ENCODE data around the gene ADAM23.

The ADAM23 gene

DNA sequence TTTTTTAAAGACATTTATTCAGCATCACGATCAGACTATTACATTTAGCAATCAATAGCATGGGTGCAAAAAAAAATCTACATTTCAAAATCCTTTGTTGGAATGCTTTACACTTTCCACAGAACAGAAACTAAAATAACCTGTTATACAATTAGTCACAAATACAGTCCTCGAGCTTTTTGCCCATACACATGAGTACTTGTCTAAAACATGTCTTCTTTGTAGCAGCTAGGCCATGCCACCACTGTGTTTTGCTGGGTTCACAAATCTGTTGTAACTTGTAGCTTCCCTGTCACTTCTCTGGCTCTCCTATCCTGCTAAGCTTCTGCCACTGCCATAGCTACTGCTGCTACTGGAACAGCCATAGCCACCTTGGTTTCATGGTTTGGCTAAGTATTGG, 24.4 kb upstream of the ADAM23 start:
- in situ Hi-C loops (cut with HindIII; ENCODE audit: low sequenced_read_pairs): no loop called here

GRCh38 chr2:206420721-206421120, 22.6 kb upstream of the ADAM23 start:
- no peak overlapping the region for H3K4me3 ChIP-seq (ENCODE audit: low read depth, low read length)
- DNase-seq (ENCODE audit: low read depth): no peak
- in situ Hi-C loops (cut with HindIII; ENCODE audit: low sequenced_read_pairs): no loop called here
- TF ChIP-seq, protein P1, sequence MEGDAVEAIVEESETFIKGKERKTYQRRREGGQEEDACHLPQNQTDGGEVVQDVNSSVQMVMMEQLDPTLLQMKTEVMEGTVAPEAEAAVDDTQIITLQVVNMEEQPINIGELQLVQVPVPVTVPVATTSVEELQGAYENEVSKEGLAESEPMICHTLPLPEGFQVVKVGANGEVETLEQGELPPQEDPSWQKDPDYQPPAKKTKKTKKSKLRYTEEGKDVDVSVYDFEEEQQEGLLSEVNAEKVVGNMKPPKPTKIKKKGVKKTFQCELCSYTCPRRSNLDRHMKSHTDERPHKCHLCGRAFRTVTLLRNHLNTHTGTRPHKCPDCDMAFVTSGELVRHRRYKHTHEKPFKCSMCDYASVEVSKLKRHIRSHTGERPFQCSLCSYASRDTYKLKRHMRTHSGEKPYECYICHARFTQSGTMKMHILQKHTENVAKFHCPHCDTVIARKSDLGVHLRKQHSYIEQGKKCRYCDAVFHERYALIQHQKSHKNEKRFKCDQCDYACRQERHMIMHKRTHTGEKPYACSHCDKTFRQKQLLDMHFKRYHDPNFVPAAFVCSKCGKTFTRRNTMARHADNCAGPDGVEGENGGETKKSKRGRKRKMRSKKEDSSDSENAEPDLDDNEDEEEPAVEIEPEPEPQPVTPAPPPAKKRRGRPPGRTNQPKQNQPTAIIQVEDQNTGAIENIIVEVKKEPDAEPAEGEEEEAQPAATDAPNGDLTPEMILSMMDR (IDR thresholded peaks at IDR 0.05; ENCODE audit: low read depth, low read length, missing control alignments): no peak

More for the DNA sequence above, 24.4 kb upstream of the ADAM23 start:
- TF ChIP-seq, protein P1 (IDR thresholded peaks at IDR 0.05; ENCODE audit: low read depth, low read length, missing control alignments): no peak
- H3K4me3 ChIP-seq (ENCODE audit: low read depth, low read length): no peak overlapping the region
- no peak for DNase-seq (ENCODE audit: low read depth)

- H3K4me3 ChIP-seq (ENCODE audit: low read depth, low read length): no peak overlapping the region
- TF ChIP-seq, protein P1 (IDR thresholded peaks at IDR 0.05; ENCODE audit: low read depth, low read length, missing control alignments): no peak
- in situ Hi-C loops (cut with HindIII; ENCODE audit: low sequenced_read_pairs): no loop called here
- no peak for DNase-seq (ENCODE audit: low read depth)
Measured at GRCh38 chr2:206422493-206422892, 20.8 kb upstream of the ADAM23 start.

GRCh38 chr2:206423147-206423546, 20.2 kb upstream of the ADAM23 start:
- no peak overlapping the region for H3K4me3 ChIP-seq (ENCODE audit: low read depth, low read length)
- TF ChIP-seq, protein P1 (IDR thresholded peaks at IDR 0.05; ENCODE audit: low read depth, low read length, missing control alignments): no peak
- DNase-seq (ENCODE audit: low read depth): no peak
- in situ Hi-C loops (cut with HindIII; ENCODE audit: low sequenced_read_pairs): no loop called here

DNA sequence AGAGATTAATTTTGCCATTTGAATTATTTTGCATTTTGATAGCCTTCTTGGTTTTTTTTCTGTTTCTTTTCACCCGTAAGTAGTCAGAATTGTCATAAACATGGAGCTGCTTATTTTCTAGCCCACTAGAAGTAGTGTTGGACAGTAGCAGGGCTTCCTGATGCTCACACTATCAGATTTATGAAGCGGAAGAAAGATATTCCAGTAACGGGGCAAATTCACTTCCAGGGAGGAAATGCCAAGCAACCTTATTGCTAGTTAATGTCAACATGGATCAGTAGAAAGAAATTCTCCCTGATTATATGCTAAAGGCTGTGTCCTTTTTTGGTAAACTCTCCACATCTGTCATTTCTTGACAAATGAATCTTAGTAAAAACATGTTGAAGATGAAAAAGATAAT, 19.2 kb upstream of the ADAM23 start:
- in situ Hi-C loops (cut with HindIII; ENCODE audit: low sequenced_read_pairs): no loop called here
- DNase-seq (ENCODE audit: low read depth): no peak
- no peak overlapping the region for H3K4me3 ChIP-seq (ENCODE audit: low read depth, low read length)
- TF ChIP-seq, protein P1 (IDR thresholded peaks at IDR 0.05; ENCODE audit: low read depth, low read length, missing control alignments): no peak

DNA sequence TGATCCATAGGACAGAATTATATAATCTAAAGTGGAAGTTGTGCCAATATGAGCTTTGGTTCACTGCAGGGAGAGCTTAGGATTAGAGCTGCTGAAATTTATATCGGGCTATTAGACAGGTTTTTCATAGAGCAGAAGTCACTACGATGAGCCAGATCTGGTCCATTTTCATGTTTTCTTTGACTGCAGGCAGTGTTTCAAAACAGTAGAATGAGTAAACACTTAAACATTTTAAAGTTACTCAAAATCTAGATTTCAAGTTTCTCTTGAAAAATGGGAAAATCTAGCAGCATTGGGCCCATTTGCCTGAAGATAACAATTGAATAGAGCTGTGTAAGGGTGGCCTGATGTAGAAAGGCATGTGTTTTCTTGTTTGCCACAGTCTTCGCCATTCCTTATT, 14.5 kb upstream of the ADAM23 start:
- in situ Hi-C loops (cut with HindIII; ENCODE audit: low sequenced_read_pairs): no loop called here
- TF ChIP-seq, protein P1 (IDR thresholded peaks at IDR 0.05; ENCODE audit: low read depth, low read length, missing control alignments): no peak
- DNase-seq (ENCODE audit: low read depth): no peak
- no peak overlapping the region for H3K4me3 ChIP-seq (ENCODE audit: low read depth, low read length)

- in situ Hi-C loops (cut with HindIII; ENCODE audit: low sequenced_read_pairs): no loop called here
- no peak for DNase-seq (ENCODE audit: low read depth)
- H3K4me3 ChIP-seq (ENCODE audit: low read depth, low read length): no peak overlapping the region
- TF ChIP-seq, protein P1 (IDR thresholded peaks at IDR 0.05; ENCODE audit: low read depth, low read length, missing control alignments): no peak
Measured at GRCh38 chr2:206430452-206430851, 12.9 kb upstream of the ADAM23 start.

Measured in astrocyte of the cerebellum (primary cell).